PC-9 (cell line): ENCODE results near the gene ERCC4. TPM values are rescaled to one million over a fixed set of nuclear protein-coding genes. Genes with fewer than 3 reads are reported as not detected.

Source experiments
- BruUV-seq: library from RNA; stranded (reverse); fragments of 400-500 nt; replicated peaks from 2 replicates; lab custom pipeline; 2021; lab: Mats Ljungman, UMichigan
- CTCF ChIA-PET: fragments of 300-600 bp; sonication (Branson Sonifier 250); formaldehyde crosslinking; loops from one replicate; lab custom pipeline; 2022; ENCODE audit warnings: antibody characterized with exemption; lab: Charles Lee
- POLR2A ChIA-PET: fragments of 300-600 bp; sonication (Branson Sonifier 250); formaldehyde crosslinking; loops from one replicate; lab custom pipeline; 2022; ENCODE audit warnings: antibody characterized with exemption; ENCODE audit not compliant: unreplicated experiment; lab: Charles Lee
- DNase-seq, 2 experiments: peaks; one replicate each; pipeline versions ENCODE4 v3.0.0 to v3.0.0-alpha.2; 2015 to 2022; ENCODE audit warnings: mixed read lengths in 1 of 2
- H2AFZ ChIP-seq: fragments of 200-600 bp; sonication (generic); 2 replicates; pipeline ENCODE4 v1.8.1; 2017; ENCODE audit warnings: antibody characterized with exemption
- H3F3A ChIP-seq: fragments of 200-600 bp; sonication (generic); 2 replicates; pipeline ENCODE4 v1.8.1; 2017; ENCODE audit warnings: antibody characterized with exemption, mild to moderate bottlenecking, low read depth; ENCODE audit not compliant: insufficient read depth
- H3K27ac ChIP-seq: fragments of 200-600 bp; sonication (generic); 2 replicates; pipeline ENCODE4 v1.6.1; 2016; ENCODE audit warnings: mixed run types
- H3K27me3 ChIP-seq: fragments of 200-600 bp; sonication (generic); 2 replicates; pipeline ENCODE4 v1.6.1; 2016; ENCODE audit warnings: low read depth, mixed run types; ENCODE audit not compliant: insufficient read depth
- H3K36me3 ChIP-seq: fragments of 200-600 bp; sonication (generic); 2 replicates; pipeline ENCODE4 v1.6.1; 2016; ENCODE audit warnings: low read depth, mixed run types
- H3K4me1 ChIP-seq: fragments of 200-600 bp; sonication (generic); replicated peaks from 2 replicates; pipeline ENCODE4 v1.6.1; 2016; ENCODE audit warnings: mixed run types; ENCODE audit not compliant: insufficient read depth
- H3K4me2 ChIP-seq: fragments of 200-600 bp; sonication (generic); 2 replicates; pipeline ENCODE4 v1.6.1; 2017; ENCODE audit warnings: mixed run types
- H3K4me3 ChIP-seq: fragments of 200-600 bp; sonication (generic); 2 replicates; pipeline ENCODE4 v1.6.1; 2016; ENCODE audit warnings: mixed run types
- H3K79me2 ChIP-seq: fragments of 200-600 bp; sonication (generic); 2 replicates; pipeline ENCODE4 v1.6.1; 2017; ENCODE audit warnings: low read depth, mixed run types
- H3K9me2 ChIP-seq: fragments of 200-600 bp; sonication (generic); 2 replicates; pipeline ENCODE4 v1.8.1; 2017; ENCODE audit warnings: mild to moderate bottlenecking; ENCODE audit not compliant: insufficient read depth
- H3K9me3 ChIP-seq: fragments of 200-600 bp; sonication (generic); 2 replicates; pipeline ENCODE4 v1.8.1; 2016; ENCODE audit warnings: low read depth; ENCODE audit not compliant: insufficient read depth
- H4K20me1 ChIP-seq: fragments of 200-600 bp; sonication (generic); 2 replicates; pipeline ENCODE4 v1.8.1; 2017; ENCODE audit not compliant: insufficient read depth
- EZH2 ChIP-seq: fragments of 200-600 bp; sonication (generic); IDR thresholded peaks from 2 replicates; pipeline ENCODE4 v1.8.0; 2017; ENCODE audit warnings: antibody characterized with exemption, low read depth
- intact Hi-C: fragments of 100-400 bp; cut with micrococcal nuclease; formaldehyde crosslinking; loops from one replicate; pipeline ENCODE4 v1.10.0; 2022; ENCODE audit not compliant: unreplicated experiment
- total RNA-seq: library from RNA; stranded (reverse); gene quantifications from 2 replicates; pipeline ENCODE4 v1.2.3, GENCODE V29; 2021
- TF ChIP-seq, protein P1 (sequence below): fragments of 200-600 bp; sonication (generic); conservative IDR thresholded peaks from 2 replicates; pipeline ENCODE4 v1.6.1; 2017; ENCODE audit warnings: mixed run types, antibody characterized with exemption, mild to moderate bottlenecking, moderate library complexity

ERCC4 gene
- total RNA-seq, 1 experiment from 2014 or later: 17.4 TPM

DNA sequence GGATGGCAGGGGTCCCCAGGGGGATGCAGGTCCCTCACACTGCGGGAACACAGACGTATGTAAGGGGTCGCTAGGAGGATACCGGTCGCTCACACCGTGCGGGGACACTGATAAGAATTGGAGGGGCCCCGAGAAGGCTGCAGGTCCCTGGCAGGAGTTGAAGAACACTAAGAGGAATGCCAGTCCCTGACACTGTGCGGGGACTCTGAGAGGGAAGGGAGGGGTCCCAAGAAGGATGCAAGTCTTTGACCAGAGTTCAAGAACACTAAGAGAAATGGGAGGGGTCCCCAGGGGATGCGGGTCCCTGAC is 510 bp downstream of the ERCC4 start:
- no peaks in the 10 kb centered on the region for H3K27me3 ChIP-seq
- POLR2A ChIA-PET: interaction anchor here (0.5 to 0.6 kb wide), 3 partner anchors 155 to 407 kb away, joined by 3 to 4 read pairs (median 3); no protein-coding TSS in a partner anchor
- 0 out of 2 replicates have a peak, but pooled peaks cover 11% of the 10 kb centered on the region for H3K36me3 ChIP-seq
- H3K9me2 ChIP-seq: no peaks in the 10 kb centered on the region
- peaks cover 14% of the 10 kb centered on the region for H3K79me2 ChIP-seq
- CTCF ChIA-PET: interaction anchor here (0.5 to 1.5 kb wide), 7 partner anchors 18 to 1173 kb away, joined by 3 to 9 read pairs (median 5); no protein-coding TSS in a partner anchor
- H3F3A ChIP-seq: peaks cover 16% of the 10 kb centered on the region
- H3K9me3 ChIP-seq: no peaks in the 10 kb centered on the region
- intact Hi-C loops: loop anchor here (5.0 kb wide), 2 partner anchors 152 to 327 kb away; partner anchors contain the start of gene MRTFB
- no peaks in the 10 kb centered on the region for H4K20me1 ChIP-seq
- TF ChIP-seq, protein P1, sequence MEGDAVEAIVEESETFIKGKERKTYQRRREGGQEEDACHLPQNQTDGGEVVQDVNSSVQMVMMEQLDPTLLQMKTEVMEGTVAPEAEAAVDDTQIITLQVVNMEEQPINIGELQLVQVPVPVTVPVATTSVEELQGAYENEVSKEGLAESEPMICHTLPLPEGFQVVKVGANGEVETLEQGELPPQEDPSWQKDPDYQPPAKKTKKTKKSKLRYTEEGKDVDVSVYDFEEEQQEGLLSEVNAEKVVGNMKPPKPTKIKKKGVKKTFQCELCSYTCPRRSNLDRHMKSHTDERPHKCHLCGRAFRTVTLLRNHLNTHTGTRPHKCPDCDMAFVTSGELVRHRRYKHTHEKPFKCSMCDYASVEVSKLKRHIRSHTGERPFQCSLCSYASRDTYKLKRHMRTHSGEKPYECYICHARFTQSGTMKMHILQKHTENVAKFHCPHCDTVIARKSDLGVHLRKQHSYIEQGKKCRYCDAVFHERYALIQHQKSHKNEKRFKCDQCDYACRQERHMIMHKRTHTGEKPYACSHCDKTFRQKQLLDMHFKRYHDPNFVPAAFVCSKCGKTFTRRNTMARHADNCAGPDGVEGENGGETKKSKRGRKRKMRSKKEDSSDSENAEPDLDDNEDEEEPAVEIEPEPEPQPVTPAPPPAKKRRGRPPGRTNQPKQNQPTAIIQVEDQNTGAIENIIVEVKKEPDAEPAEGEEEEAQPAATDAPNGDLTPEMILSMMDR: no peak
- TF ChIP-seq EZH2: no peak
- 0 out of 2 replicates have a peak overlapping the region, but pooled peaks have one; percentile 4 for H3K27ac ChIP-seq
- peak overlapping the region; percentile 83 for H3K4me3 ChIP-seq
- no peak for DNase-seq
- peak overlapping the region; percentile 94 for H3K4me2 ChIP-seq
- peak overlapping the region; percentile 97 for H2AFZ ChIP-seq
- peaks cover 9% of the 10 kb centered on the region for H3K4me1 ChIP-seq
- BruUV-seq: no TSS peak

DNA sequence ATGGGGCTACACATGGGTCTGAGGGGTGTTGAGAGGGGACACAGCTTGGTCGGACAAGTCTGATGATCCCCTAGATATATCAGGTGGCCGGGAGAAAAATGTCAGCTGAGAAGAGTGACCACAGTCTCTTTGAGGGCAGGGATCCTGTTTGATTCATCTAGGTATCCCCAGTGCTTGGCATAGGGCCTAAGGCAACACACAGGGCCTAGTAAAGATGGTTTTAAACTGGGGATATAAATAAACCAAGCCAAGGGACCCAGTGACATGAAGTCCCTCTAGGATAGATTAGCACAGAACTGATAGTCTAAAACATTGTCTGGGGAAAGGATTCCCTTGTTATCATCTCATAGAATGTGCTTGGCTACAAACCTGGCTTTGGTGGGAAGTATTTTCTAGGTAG is 1.4 kb downstream of the ERCC4 start:
- H3K4me1 ChIP-seq: peaks cover 15% of the 10 kb centered on the region
- peak overlapping the region; percentile 94 for H3K4me2 ChIP-seq
- ChIA-PET POLR2A (interaction anchor here (0.6 to 0.7 kb wide), 3 partner anchors 113 to 1135 kb away, joined by 3 read pairs; no protein-coding TSS in a partner anchor), CTCF (no interaction called here)
- 0 out of 2 replicates have a peak, but pooled peaks cover 11% of the 10 kb centered on the region for H3K36me3 ChIP-seq
- intact Hi-C loops: loop anchor here (5.0 kb wide), 2 partner anchors 151 to 326 kb away; partner anchors contain the start of gene MRTFB
- TF ChIP-seq EZH2: no peak
- TF ChIP-seq, protein P1: no peak
- no peak for DNase-seq
- H3K79me2 ChIP-seq: peaks cover 14% of the 10 kb centered on the region
- no peaks in the 10 kb centered on the region for H3K9me3 ChIP-seq
- no peak overlapping the region; the same call in 1 of the 2 replicates for H3K4me3 ChIP-seq
- no peaks in the 10 kb centered on the region for H3K9me2 ChIP-seq
- H3F3A ChIP-seq: peaks cover 16% of the 10 kb centered on the region
- no peak overlapping the region for H2AFZ ChIP-seq
- no peaks in the 10 kb centered on the region for H4K20me1 ChIP-seq
- H3K27ac ChIP-seq: no peak overlapping the region
- BruUV-seq: no TSS peak
- no peaks in the 10 kb centered on the region for H3K27me3 ChIP-seq

DNA sequence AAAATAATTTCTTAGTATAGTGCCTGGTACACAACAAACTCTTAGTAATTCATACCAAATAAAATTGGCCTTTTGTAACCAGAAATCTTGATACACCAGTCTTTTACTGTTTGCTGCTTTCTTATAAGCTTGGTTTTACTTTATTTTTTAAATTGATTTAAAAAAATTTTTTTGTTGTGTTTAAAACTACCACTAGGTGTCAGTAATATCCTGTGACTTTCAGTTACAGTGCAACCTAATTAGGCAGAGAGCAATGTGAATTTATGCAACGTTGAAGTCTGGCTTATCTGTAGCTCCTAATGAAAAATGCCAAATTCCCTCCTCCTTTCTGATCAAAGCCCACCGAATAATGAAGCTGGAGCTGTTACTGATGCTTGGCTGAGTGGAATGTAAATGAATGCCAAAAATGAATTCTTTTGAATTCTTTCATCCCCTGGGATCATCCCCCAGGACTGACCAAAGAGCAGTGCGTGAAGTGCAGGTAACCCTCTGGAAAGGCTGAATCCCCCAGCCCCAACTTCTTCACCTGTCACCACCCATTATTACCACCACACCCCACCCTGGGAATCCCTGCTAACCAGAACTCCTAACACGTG is 3.8 kb downstream of the ERCC4 start:
- Histone ChIP-seq H3K9me2 (no peaks in the 10 kb centered on the region), H4K20me1 (no peaks in the 10 kb centered on the region), H3K4me1 (peaks cover 15% of the 10 kb centered on the region), H3K27me3 (no peaks in the 10 kb centered on the region), H2AFZ (no peak overlapping the region), H3K9me3 (no peaks in the 10 kb centered on the region), H3K4me2 (no peak overlapping the region), H3K27ac (no peak overlapping the region), H3K79me2 (peaks cover 14% of the 10 kb centered on the region), H3K4me3 (no peak overlapping the region), H3F3A (peaks cover 15% of the 10 kb centered on the region), H3K36me3 (peaks cover 20% of the 10 kb centered on the region; the same call in 1 of the 2 replicates)
- BruUV-seq: no TSS peak
- ChIA-PET POLR2A (interaction anchor here (0.6 kb wide), 1 partner anchor 358 kb away, joined by 5 read pairs; no protein-coding TSS in a partner anchor), CTCF (interaction anchor here (0.7 to 2.0 kb wide), 3 partner anchors 321 to 362 kb away, joined by 3 to 8 read pairs (median 5); no protein-coding TSS in a partner anchor)
- peak in 1 of 2 experiments; percentile 58 for DNase-seq
- no peak for TF ChIP-seq EZH2
- TF ChIP-seq, protein P1: peak; percentile 83
- intact Hi-C loops: loop anchor here (1.0 to 5.0 kb wide), 4 partner anchors 148 to 605 kb away; partner anchors contain the start of gene MRTFB
